ENCODE measurements around the gene C17orf75.
"Not testable (repeated sequence)": the region's sequence is repeated elsewhere in the genome, so short reads cannot be mapped to it uniquely, and the experiment has no call there.

The C17orf75 gene

GRCh38 chr17:32317353-32317752 is 24.6 kb downstream of the C17orf75 start:
- Mint-ChIP-seq H3K9me3 (no peaks in the 10 kb centered on the region), H3K27ac (no peak overlapping the region), H3K27me3 (ENCODE audit: low read depth, poor library complexity) (peaks cover 45% of the 10 kb centered on the region), H3K36me3 (ENCODE audit: low read depth) (no peaks in the 10 kb centered on the region), H3K4me1 (peaks cover 6% of the 10 kb centered on the region), H3K4me3 (no peak overlapping the region)
- no peak for TF ChIP-seq CTCF (IDR thresholded peaks at IDR 0.05)
- DNase-seq, result no peak

- not testable (repeated sequence) for DNase-seq; H3K36me3 Mint-ChIP-seq (ENCODE audit: low read depth); H3K4me1 Mint-ChIP-seq; H3K9me3 Mint-ChIP-seq; H3K4me3 Mint-ChIP-seq; H3K27ac Mint-ChIP-seq
- H3K27me3 Mint-ChIP-seq (ENCODE audit: low read depth, poor library complexity), result peaks cover 42% of the 10 kb centered on the region
These were observed 25.3 kb downstream of the C17orf75 start for GRCh38 chr17:32316653-32317052.

- Mint-ChIP-seq H3K9me3 (no peaks in the 10 kb centered on the region), H3K27me3 (ENCODE audit: low read depth, poor library complexity) (peaks cover 46% of the 10 kb centered on the region), H3K36me3 (ENCODE audit: low read depth) (no peaks in the 10 kb centered on the region), H3K4me1 (peaks cover 16% of the 10 kb centered on the region), H3K4me3 (no peak overlapping the region), H3K27ac (no peak overlapping the region)
- TF ChIP-seq CTCF (IDR thresholded peaks at IDR 0.05), result no peak
- no peak for DNase-seq
These were observed 26.8 kb downstream of the C17orf75 start for GRCh38 chr17:32315171-32315570.

- Mint-ChIP-seq H3K27ac (no peak overlapping the region), H3K36me3 (ENCODE audit: low read depth) (no peaks in the 10 kb centered on the region), H3K4me3 (no peak overlapping the region), H3K27me3 (ENCODE audit: low read depth, poor library complexity) (peaks cover 49% of the 10 kb centered on the region), H3K4me1 (peaks cover 16% of the 10 kb centered on the region), H3K9me3 (no peaks in the 10 kb centered on the region)
- DNase-seq, result no peak
- no peak for TF ChIP-seq CTCF (IDR thresholded peaks at IDR 0.05)
These were observed 27.3 kb downstream of the C17orf75 start for GRCh38 chr17:32314636-32315035.

- Mint-ChIP-seq H3K36me3 (ENCODE audit: low read depth) (no peaks in the 10 kb centered on the region), H3K9me3 (no peaks in the 10 kb centered on the region), H3K4me1 (peaks cover 19% of the 10 kb centered on the region), H3K27ac (no peak overlapping the region), H3K27me3 (ENCODE audit: low read depth, poor library complexity) (peaks cover 42% of the 10 kb centered on the region), H3K4me3 (no peak overlapping the region)
- TF ChIP-seq CTCF (IDR thresholded peaks at IDR 0.05), result no peak
- no peak for DNase-seq
These were observed 30.9 kb downstream of the C17orf75 start for GRCh38 chr17:32311028-32311536.

GRCh38 chr17:32307658-32308057 is 34.3 kb downstream of the C17orf75 start:
- Mint-ChIP-seq H3K36me3 (ENCODE audit: low read depth) (no peaks in the 10 kb centered on the region), H3K4me3 (no peak overlapping the region), H3K9me3 (no peaks in the 10 kb centered on the region), H3K27ac (no peak overlapping the region), H3K4me1 (peaks cover 48% of the 10 kb centered on the region), H3K27me3 (ENCODE audit: low read depth, poor library complexity) (peaks cover 20% of the 10 kb centered on the region)
- DNase-seq, result no peak
- no peak for TF ChIP-seq CTCF (IDR thresholded peaks at IDR 0.05)

All from nephron progenitor cell (in vitro differentiated cells).